H1 (cell line): Measurements from ENCODE around the gene ADCYAP1.

Source experiments
- CHD2 ChIP-seq: IDR thresholded peaks from 2 replicates; pipeline ENCODE4 v1.6.1; 2012; ENCODE audit warnings: low read length, improper control_type of control experiment
- E2F6 ChIP-seq: IDR thresholded peaks from 2 replicates; pipeline ENCODE4 v1.6.1; 2012; ENCODE audit warnings: inconsistent platforms
- GABPA ChIP-seq: IDR thresholded peaks from 2 replicates; pipeline ENCODE4 v1.6.1; 2011; ENCODE audit warnings: mild to moderate bottlenecking, low read length, moderate library complexity, borderline replicate concordance; ENCODE audit not compliant: insufficient read depth
- MAFK ChIP-seq: IDR thresholded peaks from 2 replicates; pipeline ENCODE4 v1.6.1; 2012; ENCODE audit warnings: low read depth, mild to moderate bottlenecking, improper control_type of control experiment, low read length
- POLR2AphosphoS5 ChIP-seq: IDR thresholded peaks from 2 replicates; pipeline ENCODE4 v1.6.1; 2011; ENCODE audit warnings: low read depth, low read length
- TAF1 ChIP-seq: IDR thresholded peaks from 2 replicates; pipeline ENCODE4 v1.6.1; 2011; ENCODE audit warnings: mild to moderate bottlenecking, low read depth, low read length

- no peak for TF ChIP-seq CHD2
- TF ChIP-seq GABPA, result no peak
- no peak for TF ChIP-seq MAFK
- TF ChIP-seq TAF1, result no peak
- TF ChIP-seq POLR2AphosphoS5, result no peak
- no peak for TF ChIP-seq E2F6
These were observed 28.4 kb downstream of the ADCYAP1 start for GRCh38 chr18:933082-933481.
